PC-3 (cell line): Measurements from ENCODE around the gene IL13.

Source experiments
- CTCF ChIP-seq: fragments of 300-600 bp; sonication (generic); conservative IDR thresholded peaks from 2 replicates; pipeline ENCODE4 v1.5.1; 2017; ENCODE audit warnings: antibody characterized with exemption, low read depth, mild to moderate bottlenecking, low read length
- EZH2 ChIP-seq: fragments of 300-600 bp; sonication (generic); IDR thresholded peaks from one replicate; pipeline ENCODE4 v1.6.1; 2017; ENCODE audit warnings: antibody characterized with exemption, mild to moderate bottlenecking, low read length; ENCODE audit not compliant: unreplicated experiment
- EZH2phosphoT487 ChIP-seq: fragments of 300-600 bp; sonication (generic); IDR thresholded peaks from 2 replicates; pipeline ENCODE4 v1.6.1; 2018; ENCODE audit warnings: mild to moderate bottlenecking, antibody characterized with exemption, low read length, borderline replicate concordance

GRCh38 chr5:132680780-132681475, 23.0 kb downstream of the IL13 start:
- TF ChIP-seq CTCF, result no peak
- no peak for TF ChIP-seq EZH2
- no peak for TF ChIP-seq EZH2phosphoT487
